DMS79 (cell line): ENCODE measurements around the gene FARP2.
"Not testable (repeated sequence)": the region's sequence is repeated elsewhere in the genome, so short reads cannot be mapped to it uniquely, and the experiment has no call there.

Experiments
- DNase-seq: peaks from one replicate; lab custom pipeline; 2025; lab: John Stamatoyannopoulos, UW

FARP2 gene

DNA sequence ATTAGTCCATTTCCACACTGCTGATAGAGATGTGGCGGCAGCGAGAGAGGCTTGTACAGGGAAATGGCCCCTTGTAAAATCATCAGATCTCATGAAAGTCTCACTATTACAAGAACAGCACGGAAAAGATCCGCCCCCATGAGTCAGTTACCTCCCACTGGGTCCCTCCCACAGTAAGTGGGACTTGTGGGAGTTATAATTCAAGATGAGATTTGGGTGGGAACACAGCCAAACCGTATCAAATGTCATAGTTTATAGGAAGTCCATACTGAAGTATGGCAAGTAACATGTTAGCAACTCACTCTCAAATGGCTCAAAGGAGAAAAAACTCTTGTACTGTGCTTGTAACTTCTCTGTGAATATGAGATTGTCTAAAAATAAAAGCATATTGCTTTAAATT, 56.1 kb downstream of the FARP2 start:
- peak; percentile 17 for DNase-seq

DNA sequence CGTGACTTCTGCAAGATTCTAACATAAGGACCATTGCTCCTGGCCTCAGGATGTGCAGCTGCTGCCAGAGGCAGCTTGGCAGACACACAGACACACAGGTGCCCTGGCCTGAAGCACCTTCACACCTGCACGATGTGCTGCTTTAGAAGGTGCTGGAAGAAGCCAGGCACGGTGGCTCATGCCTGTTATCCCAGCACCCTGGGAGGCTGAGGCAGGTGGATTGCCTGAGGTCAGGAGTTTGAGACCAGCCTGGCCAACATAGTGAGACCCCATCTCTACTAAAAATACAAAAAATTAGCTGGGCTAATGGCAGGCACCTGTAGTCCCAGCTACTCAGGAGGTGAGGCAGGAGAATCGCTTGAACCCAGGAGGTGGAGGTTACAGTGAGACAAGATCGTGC, 57.4 kb downstream of the FARP2 start:
- not testable (repeated sequence) for DNase-seq

DNA sequence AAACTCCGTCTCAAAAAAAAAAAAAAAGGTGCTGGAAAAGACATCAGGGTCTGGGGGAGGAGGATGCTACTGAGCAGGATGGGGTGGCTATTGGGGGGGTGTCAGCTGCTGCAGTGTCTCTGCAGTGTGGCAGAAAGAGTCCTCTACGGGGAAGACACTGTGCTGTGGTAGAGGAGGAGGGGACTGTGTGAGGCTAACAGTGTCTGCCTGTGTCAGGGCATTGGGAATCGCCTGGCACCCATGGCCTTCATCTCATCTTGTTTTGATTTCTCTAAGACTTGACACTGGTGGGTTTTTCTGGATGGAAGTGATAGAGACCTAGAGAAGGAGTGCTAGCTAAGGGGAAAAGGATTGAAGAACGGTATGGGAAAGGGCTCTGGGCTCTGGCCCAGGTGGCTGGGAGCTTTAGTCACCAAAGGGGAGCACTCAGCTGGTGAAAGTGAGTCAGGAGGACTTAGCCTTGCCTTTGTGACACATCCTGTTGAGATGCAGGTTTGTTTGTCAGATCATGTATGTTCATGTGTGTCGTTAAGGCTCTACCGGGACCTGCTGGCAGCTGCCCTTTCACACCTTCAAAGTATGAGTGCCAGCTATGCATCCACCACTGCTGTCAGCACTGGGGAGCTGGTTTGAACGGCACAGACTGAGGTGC, 58.0 kb downstream of the FARP2 start:
- no peak for DNase-seq

GRCh38 chr2:241415196-241415595, 59.1 kb downstream of the FARP2 start:
- DNase-seq, result no peak

GRCh38 chr2:241417626-241418025, 61.5 kb downstream of the FARP2 start:
- DNase-seq, result peak; percentile 61

DNA sequence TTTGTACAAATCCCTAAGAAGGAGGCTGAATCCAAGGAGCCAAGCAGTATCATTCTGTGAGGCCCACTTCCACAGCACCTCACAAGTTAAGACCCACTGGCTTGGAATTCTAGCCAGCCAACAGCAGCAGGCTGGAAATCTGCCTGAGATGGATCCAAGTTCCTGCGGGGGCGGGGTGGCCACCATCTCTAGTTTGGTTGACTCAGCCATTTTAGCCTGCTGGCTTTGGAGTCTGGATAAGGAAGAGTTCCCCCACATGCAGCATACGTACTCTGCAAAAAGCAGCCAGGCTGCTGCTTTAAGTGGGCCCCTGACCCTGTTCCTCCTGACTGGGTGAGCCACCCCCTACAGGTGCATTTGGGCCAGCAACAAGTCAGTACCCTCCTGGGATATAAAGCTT, 65.2 kb downstream of the FARP2 start:
- DNase-seq, result no peak

DNA sequence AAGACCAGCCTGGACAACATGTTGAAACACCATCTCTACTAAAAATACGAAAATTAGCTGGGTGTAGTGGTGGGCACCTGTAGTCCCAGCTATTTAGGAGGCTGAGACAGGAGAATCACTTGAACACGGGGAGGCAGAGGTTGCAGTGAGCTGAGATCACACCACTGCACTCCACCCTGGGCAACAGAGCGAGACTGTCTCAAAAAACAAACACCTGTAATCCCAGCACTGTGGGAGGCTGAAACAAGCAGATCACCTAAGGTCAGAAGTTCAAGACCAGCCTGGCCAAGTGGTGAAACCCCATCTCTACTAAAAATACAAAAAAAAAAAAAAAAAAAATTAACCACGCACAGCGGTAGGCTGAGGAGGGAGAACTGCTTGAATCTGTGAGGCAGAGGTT, 65.9 kb downstream of the FARP2 start:
- DNase-seq, result not testable (repeated sequence)

GRCh38 chr2:241422350-241422749, 66.3 kb downstream of the FARP2 start:
- DNase-seq, result no peak

GRCh38 chr2:241423489-241423888, 67.4 kb downstream of the FARP2 start:
- DNase-seq, result not testable (repeated sequence)

- no peak for DNase-seq
These were observed 69.3 kb downstream of the FARP2 start for GRCh38 chr2:241425368-241425767.

DNA sequence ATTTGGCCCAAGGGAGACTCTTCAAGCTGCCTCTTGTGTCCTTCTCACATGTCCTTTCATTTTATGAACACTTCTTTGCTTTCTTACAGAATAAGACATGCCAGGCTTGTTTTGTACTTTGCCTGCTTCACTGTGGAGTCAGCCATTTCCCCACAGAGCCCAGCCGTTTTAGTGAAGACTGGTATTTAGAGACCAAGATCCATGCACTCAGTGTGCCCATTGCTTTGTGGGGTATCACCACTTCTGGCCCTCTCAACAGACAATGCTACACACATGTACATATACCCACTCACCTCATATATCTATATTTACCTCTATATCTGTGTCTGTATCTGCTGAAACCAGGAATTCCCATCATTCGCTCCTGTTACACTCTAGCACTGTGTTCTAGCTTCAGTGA, 74.1 kb downstream of the FARP2 start:
- no peak for DNase-seq

DNA sequence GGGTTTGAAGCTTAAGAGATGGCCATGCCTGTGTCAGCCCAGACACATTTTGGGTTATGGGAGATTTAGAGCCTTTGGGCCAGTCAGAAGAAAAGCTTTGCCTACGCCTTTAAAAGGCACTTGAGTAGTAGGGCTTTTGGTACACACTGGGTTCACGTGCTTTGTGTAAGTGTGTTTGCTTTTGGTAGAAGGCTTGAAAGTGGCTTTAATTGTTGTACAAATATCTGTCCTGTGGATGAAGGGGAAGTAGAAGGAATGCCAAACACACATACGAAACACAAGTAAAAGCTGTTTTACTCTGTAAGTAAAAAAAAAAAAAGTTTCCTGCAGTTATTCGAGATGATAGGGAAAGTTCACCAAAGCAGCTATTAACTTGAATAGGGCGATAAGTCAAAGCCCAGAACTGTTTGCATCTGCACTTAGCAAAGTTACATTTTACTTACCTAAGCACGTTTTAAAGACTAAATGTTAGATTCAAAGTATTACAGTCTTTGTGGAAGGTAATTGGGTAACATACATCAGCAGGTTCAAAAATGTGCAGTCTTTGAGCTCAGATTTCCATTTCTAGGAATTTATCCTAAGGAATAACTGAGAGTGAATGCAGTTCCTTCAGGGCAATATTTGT, 76.9 kb downstream of the FARP2 start:
- no peak for DNase-seq

- DNase-seq, result no peak
These were observed 81.1 kb downstream of the FARP2 start for GRCh38 chr2:241437179-241437578.

DNA sequence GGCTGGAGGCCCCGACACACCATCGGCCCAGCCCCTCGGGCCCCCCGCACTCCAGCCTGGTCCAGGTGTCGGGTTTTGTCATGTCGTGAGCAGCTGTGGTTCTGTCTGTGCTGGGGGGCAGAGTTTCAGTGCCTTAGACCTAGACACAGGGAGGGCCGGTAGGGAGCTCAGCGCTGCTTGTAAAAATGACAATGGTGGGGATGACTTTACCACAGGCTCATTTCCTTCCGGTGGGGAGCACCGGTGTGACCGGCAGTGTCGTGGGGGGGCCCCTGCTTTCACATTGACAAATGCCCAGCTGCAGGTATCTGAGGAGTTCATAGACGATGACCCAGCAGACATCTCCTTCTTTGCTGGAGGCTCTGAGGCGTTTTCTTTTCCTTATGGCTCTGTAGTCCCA, 85.4 kb downstream of the FARP2 start:
- no peak for DNase-seq

DNA sequence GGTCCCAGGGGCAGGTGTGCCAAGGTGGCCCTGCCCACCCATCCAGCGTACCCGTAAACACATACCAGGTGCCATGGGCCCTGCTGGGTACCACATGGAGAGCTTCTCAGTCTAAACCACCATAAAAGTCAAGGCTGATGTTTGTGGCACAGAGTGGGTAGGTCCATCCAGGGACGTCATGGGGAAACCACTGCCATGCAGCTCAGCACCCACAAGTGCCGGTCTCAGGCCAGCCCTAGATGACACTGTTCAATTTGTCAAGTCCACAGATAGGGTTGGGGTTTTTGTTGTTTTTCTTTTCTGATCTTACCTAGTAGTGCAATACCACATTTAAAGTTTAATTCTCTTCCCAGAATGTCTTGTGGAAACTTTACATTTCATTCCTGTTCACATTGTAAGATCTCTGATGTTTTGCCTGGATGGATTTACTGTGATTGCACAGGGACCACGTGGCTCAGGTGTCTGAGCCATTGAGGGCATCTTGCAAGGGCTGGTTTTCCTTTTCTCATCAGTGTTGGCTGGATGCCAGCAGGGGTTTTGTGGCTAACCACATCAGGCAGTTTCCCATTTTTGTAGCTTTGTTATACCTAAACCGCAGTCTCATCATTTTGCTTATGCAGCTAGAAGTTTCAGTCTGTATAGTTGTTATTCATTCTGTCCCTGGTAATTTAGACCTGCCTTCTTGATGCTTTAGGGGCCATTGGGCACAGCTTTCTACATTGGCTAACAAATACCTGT, 87.6 kb downstream of the FARP2 start:
- peak; percentile 84 for DNase-seq

DNA sequence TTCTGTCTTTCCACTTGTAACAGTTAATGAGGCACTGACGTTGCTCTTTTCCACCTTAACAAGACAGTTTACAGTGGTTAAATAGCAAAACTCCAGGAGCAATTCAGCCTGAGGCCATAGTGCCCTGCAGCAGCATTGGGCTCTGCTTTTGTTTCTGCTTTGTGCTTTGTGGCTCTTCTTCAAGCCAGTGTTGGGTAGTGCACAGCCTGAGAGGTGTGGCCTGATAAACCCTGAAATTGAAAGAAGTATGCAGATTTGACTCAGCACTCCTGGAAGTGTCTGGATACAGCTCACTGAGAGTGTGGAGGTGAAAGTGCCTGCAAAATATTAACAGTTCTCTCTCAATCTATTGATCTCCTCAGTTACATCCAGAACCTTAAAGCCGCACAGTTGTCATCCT, 89.3 kb downstream of the FARP2 start:
- no peak for DNase-seq

- not testable (repeated sequence) for DNase-seq
These were observed 94.0 kb downstream of the FARP2 start for GRCh38 chr2:241450092-241450491.

- no peak for DNase-seq
These were observed 95.9 kb downstream of the FARP2 start for GRCh38 chr2:241451840-241452506.

DNA sequence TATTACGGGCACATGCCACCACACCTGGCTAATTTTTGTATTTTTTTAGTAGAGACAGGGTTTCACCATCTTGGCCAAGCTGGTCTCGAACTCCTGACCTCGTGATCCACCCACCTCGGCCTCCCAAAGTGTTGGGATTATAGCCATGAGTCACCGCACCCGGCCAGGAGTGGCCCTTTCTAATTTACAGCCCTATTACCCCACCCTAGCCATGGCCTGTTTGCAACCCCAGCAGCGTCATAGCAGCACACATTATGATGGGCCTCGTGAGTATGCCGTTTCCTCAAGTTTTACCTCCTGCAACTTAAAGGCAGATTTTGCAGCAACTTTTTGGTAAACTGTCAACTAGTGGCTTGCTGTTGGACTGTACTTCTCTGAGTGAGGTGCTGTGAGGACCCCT, 97.8 kb downstream of the FARP2 start:
- not testable (repeated sequence) for DNase-seq

DNA sequence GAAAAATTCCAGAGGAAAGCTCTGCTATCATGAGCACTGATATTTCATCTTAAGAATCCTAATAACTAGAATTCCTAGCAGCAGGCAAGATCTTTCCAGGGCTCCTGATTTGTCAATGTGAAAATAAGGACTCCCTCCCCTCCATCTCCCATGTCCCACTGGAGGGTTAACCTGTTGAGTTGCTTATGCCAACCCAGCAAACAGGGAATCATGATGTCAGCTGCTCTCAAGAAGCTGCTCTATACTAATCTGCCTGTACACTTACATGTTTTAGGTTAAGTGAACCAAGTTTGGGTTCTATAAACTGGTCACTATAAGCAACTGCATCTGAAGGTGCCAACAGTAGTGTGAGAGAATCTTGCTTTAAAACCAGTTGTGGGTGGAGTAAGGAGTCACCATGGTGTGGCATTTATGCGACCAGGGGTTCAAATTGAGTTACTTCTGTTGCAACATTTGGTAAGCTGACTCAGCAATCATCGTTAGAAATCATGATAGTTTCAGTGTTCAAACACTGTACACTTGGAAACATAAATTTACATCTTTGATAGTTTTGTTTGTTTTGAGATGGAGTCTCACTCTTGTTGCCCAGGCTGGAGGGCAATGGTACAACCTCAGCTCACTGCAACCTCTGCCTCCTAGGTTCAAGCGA, 98.9 kb downstream of the FARP2 start:
- DNase-seq, result no peak

DNA sequence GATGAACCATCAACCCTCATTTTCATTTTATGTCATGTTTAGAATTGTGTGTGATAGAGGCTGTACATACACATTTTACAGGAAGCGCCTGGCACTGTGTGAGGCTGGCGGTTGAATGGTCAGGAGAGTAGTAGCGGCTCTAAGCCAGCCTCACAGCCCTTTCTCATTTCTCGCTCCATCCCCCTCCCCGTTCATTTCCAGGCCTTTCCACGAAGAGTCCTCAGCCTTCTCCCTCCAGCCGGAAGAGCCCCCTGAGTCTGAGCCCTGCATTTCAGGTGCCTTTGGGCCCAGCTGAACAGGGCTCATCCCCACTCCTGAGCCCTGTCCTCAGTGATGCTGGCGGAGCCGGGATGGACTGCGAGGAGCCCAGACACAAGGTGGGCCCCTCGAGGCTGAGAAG, 100.5 kb downstream of the FARP2 start:
- no peak for DNase-seq

DNA sequence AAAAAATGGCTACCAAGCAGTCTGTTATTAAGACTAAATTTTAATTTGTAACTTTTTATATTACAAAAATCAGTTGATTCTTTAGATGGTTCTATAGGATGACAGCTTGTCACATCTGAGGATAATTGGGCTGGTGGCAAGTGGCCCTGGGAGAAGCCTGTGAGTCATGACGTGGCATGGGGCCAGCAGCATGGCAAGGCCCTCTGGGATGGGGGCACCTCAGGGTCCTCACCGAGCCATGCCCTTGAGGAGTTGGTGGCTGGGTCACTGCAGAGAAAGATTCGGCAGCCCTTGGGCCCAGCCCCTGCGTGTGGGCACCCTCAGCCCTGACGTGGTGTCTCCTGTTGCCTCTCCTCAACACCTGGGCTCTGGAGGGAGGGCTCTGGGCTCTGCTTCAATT, 102.6 kb downstream of the FARP2 start:
- DNase-seq, result no peak
